Skeletal muscle tissue (tissue), 4 donors: ENCODE results near the gene DTX2. TPM values are rescaled to one million over a fixed set of nuclear protein-coding genes. Genes with fewer than 3 reads are reported as not detected.
"Not testable (repeated sequence)": the region's sequence is repeated elsewhere in the genome, so short reads cannot be mapped to it uniquely, and the experiment has no call there.

ENCODE experiments used
- H3K27ac ChIP-seq: one replicate; pipeline ENCODE4 v1.7.0; 2013; ENCODE audit warnings: mild to moderate bottlenecking, low read depth, low read length, inconsistent platforms
- H3K27me3 ChIP-seq, 3 donors: one replicate each; pipeline ENCODE4 v1.7.0; 2013; ENCODE audit warnings: low read length in 3 of 3; ENCODE audit not compliant: control insufficient read depth in 3 of 3, insufficient read depth in 3 of 3
- H3K36me3 ChIP-seq, 3 donors: one replicate each; pipeline ENCODE4 v1.7.0; 2013; ENCODE audit warnings: low read length in 3 of 3; ENCODE audit not compliant: control insufficient read depth in 3 of 3, insufficient read depth in 3 of 3
- H3K4me1 ChIP-seq, 3 donors: one replicate each; pipeline ENCODE4 v1.7.0; 2013; ENCODE audit warnings: low read length in 3 of 3, mild to moderate bottlenecking in 3 of 3; ENCODE audit not compliant: control insufficient read depth in 3 of 3, insufficient read depth in 3 of 3
- H3K4me3 ChIP-seq, 3 donors: one replicate each; pipeline ENCODE4 v1.7.0; 2013; ENCODE audit warnings: low read length in 3 of 3
- H3K9ac ChIP-seq, 3 donors: one replicate each; pipeline ENCODE4 v1.7.0; 2013; ENCODE audit warnings: low read length in 3 of 3, mild to moderate bottlenecking in 3 of 3, moderate library complexity in 2 of 3, low read depth in 1 of 3
- H3K9me3 ChIP-seq, 3 donors: one replicate each; pipeline ENCODE4 v1.7.0; 2013; ENCODE audit warnings: low read length in 3 of 3; ENCODE audit not compliant: control insufficient read depth in 3 of 3
- total RNA-seq: library from RNA; depleted of rRNA; stranded (reverse); fragments of >200 nt; gene quantifications from one replicate; pipeline ENCODE4 v1.2.3, GENCODE V29; 2014
- donor health status: Osteomylitis.

Gene DTX2
- total RNA-seq, 1 donor from 2014 or later, result 4.2 TPM

DNA sequence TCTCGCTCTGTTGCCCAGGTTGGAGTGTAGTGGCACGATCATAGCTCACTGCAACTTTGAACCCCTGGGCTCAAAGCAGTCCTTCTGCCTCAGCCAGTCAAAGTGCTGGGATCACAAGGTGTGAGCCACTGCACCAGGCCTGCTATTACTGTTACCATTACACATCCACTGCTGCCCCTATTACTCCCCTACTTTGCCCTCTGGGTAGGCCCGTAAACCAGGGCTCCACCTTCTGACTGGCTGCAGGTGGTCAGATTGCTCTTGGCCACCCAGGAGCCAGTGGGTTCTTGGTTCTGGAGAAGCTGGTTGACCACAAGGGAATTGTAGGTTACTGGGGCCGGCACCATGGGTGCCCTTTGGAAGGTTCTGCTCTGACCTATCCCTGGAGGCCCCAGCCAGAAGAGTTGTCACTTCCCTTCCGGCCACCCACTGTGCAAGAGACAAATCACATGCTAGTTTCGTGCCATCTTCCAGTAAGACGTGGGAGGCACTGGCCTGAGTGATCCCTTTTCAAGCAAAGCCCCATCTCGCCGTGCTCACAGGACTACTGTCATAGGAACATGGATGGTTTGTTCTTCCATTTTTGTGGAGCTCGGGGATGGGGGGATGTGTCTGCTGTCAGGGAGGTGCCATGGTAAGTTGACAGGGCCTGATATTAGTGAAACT, 10.2 kb downstream of the DTX2 start:
- H3K4me3 ChIP-seq, H3K27ac ChIP-seq, H3K9me3 ChIP-seq, H3K9ac ChIP-seq, H3K36me3 ChIP-seq, H3K4me1 ChIP-seq, H3K27me3 ChIP-seq: not testable (repeated sequence)

DNA sequence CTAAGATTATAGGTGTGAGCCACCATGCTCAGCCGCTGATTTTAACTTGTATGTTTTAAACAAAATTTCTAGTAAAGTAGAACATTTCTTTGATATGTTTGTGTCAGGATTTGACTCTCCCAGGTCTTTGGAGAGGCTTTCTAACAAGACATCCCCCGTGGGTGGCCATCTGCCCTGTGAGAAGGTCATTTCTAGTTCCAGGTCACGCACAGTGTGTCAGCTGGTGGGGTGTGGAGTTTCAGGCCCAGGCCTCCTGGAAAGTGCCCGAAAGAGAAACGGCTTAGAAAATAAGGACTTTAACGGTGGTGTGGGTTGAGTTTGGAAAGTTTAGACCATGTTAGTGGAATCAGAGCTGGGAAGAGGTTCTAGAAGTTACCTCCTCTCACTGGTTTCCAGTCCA, 11.6 kb downstream of the DTX2 start:
- H3K27me3 ChIP-seq, H3K36me3 ChIP-seq, H3K9me3 ChIP-seq, H3K4me1 ChIP-seq, H3K27ac ChIP-seq, H3K4me3 ChIP-seq, H3K9ac ChIP-seq: not testable (repeated sequence)

DNA sequence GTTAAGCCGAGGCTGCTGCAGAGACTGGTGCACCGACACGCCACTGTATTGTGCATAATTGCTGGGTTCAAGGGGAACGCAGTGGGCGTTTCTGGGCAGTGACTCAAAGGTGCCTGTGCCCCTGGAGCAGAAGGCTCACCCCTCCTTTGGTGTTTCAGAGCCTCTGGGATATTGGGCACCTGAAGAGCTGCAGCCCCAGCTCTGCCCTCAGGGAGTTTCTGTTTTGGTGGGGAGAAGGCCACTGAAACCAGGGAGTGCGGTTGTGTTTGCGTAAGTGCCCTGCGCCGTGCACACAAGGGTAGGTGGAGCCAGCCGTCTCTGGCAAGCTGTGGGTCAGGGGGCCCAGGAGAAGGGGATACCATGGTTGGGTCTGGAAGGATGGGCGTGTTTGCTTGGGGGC, 14.8 kb downstream of the DTX2 start:
- H3K4me1 ChIP-seq, H3K27ac ChIP-seq, H3K36me3 ChIP-seq, H3K27me3 ChIP-seq, H3K4me3 ChIP-seq, H3K9ac ChIP-seq, H3K9me3 ChIP-seq: not testable (repeated sequence)

DNA sequence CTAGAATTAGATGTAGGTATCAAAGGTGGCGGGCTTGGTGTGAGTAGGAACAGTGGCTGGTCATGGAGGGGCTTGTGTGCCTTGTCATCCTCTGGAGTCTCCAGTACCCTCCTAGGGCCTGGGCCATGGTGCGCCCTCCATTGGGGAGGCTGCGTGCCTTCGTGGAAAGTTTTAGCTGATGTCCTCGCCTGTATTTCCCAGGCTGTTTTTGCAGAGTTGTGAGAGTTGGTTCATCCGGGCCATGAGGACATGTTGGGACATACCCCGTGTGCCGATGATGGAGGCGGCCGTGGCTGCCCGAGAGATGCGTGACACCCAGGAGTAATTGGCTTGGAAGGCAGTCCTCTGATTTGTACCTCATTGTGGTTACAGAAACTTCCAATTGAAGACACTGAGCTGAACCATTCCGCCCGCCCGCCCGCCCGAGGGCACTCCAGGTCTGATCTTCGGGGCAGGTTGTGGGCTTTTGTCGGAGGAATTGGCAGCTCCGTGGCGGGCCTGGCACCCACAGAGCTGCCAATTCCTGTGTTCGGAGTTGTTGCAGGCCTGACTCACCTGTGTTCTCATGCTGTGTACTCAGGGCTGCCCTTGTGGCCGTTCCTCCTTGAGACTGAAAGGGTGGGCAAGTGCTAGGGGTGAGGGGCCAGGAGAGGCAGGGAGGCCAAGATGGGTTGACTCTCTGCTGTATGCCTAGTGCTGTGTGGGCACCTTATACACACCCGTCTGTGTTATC, 15.4 kb downstream of the DTX2 start:
- H3K27me3 ChIP-seq, H3K9me3 ChIP-seq, H3K4me1 ChIP-seq, H3K27ac ChIP-seq, H3K9ac ChIP-seq, H3K36me3 ChIP-seq, H3K4me3 ChIP-seq: not testable (repeated sequence)

DNA sequence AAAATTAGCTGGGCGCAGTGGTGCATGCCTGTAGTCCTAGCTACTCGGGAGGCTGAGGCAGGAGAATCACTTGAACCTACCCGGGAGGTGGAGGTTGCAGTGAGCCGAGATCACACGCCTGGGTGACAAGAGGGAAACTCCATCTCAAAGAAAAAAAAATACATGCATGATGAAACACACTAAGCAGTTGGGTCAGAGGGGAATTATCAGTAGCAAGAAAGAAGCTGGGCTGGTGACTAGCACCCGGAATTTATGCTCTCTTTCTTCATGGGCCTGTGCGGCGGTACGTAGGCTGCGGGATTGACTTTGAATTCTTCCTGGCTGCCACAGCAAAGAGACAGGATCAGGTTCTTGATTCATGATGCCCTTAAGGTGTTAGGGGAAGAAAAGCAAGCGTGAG, 18.1 kb downstream of the DTX2 start:
- not testable (repeated sequence) for H3K27ac ChIP-seq, H3K9ac ChIP-seq, H3K27me3 ChIP-seq, H3K9me3 ChIP-seq, H3K4me1 ChIP-seq, H3K36me3 ChIP-seq, H3K4me3 ChIP-seq

DNA sequence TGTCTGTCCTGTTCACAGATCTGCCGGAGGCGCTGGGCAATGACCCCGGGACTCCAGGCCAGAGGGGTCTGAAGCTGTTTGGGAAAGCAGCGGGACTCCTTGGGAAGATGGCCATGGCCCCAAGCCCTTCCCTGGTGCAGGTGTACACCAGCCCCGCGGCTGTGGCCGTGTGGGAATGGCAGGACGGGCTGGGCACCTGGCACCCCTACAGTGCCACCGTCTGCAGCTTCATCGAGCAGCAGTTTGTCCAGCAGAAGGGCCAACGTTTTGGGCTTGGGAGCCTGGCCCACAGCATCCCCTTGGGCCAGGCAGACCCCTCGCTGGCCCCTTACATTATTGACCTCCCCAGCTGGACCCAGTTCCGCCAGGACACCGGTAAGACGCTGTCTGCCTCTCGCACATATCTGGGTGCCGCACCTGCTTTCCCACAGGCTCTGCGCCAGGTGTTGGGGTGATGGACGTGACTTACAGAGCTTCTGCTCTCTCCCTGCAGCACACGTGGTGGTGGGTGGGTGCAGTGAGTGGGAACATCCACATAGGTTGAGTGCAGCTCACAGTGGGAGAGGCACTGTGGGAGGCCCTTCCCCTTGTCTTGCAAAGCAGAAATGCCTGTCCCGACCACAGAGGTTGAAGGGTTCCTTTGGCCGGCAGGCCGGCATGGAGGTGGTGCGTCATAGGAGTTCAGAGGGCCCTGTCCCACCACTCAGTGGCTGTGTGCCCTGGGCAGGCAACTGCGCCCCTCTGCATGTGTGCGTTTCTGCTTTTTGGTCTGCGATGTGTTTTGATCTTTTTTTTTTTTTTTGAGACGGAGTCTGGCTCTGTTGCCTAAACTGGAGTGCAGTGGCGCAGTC, 19.1 kb downstream of the DTX2 start:
- not testable (repeated sequence) for H3K36me3 ChIP-seq, H3K9me3 ChIP-seq, H3K4me1 ChIP-seq, H3K27me3 ChIP-seq, H3K27ac ChIP-seq, H3K9ac ChIP-seq, H3K4me3 ChIP-seq

DNA sequence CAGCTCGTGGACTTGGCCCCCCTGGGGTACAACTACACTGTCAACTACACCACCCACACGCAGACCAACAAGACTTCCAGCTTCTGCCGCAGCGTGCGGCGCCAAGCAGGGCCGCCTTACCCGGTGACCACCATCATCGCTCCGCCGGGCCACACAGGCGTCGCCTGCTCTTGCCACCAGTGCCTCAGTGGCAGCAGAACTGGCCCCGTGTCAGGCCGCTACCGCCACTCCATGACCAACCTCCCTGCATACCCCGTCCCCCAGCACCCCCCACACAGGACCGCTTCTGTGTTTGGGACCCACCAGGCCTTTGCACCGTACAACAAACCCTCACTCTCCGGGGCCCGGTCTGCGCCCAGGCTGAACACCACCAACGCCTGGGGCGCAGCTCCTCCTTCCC, 21.2 kb downstream of the DTX2 start:
- not testable (repeated sequence) for H3K36me3 ChIP-seq, H3K4me3 ChIP-seq, H3K27ac ChIP-seq

DNA sequence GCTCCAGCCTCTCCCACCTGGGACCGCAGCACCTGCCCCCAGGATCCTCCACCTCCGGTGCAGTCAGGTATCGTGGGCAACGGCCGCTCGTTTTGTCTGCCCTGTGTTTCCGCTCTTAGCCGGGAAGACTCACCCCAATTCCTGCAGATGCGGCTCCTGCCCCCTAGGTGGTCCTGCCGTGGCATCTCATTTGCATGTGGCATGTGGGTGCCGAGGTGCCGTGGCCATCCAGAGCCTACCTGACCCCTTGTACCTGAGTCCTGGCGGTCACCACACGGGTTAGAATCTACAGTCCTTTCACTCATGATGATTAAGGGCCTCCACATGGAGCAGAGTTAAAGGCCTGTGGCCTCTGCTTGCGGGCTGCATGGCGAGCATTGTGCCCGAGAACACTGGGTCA, 21.6 kb downstream of the DTX2 start:
- H3K36me3 ChIP-seq, H3K9me3 ChIP-seq, H3K4me3 ChIP-seq, H3K9ac ChIP-seq, H3K27me3 ChIP-seq, H3K4me1 ChIP-seq, H3K27ac ChIP-seq: not testable (repeated sequence)

More for the DNA sequence above, 21.2 kb downstream of the DTX2 start:
- not testable (repeated sequence) for H3K4me1 ChIP-seq, H3K9me3 ChIP-seq, H3K27me3 ChIP-seq, H3K9ac ChIP-seq

DNA sequence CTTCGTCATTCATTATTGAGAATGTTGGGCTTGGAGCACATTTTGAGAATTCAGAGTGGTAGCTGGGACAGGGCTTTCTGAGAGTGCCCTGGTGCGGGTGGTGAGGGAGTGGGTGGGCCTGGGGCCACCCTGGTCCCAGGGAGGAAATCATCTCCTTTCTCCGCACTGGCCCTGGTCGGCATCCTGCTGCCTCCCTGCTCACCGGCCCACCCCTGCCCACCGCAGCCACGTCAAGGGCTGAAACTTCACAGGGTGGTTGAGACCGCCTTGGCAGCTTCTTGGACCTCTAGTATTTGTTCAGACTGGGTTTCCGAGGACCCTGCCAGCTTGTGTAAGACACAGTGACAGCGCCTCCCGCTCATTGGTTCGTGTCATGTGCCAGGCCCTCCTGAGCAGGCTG, 22.9 kb downstream of the DTX2 start:
- not testable (repeated sequence) for H3K27me3 ChIP-seq, H3K36me3 ChIP-seq, H3K9ac ChIP-seq, H3K9me3 ChIP-seq, H3K27ac ChIP-seq, H3K4me1 ChIP-seq, H3K4me3 ChIP-seq

DNA sequence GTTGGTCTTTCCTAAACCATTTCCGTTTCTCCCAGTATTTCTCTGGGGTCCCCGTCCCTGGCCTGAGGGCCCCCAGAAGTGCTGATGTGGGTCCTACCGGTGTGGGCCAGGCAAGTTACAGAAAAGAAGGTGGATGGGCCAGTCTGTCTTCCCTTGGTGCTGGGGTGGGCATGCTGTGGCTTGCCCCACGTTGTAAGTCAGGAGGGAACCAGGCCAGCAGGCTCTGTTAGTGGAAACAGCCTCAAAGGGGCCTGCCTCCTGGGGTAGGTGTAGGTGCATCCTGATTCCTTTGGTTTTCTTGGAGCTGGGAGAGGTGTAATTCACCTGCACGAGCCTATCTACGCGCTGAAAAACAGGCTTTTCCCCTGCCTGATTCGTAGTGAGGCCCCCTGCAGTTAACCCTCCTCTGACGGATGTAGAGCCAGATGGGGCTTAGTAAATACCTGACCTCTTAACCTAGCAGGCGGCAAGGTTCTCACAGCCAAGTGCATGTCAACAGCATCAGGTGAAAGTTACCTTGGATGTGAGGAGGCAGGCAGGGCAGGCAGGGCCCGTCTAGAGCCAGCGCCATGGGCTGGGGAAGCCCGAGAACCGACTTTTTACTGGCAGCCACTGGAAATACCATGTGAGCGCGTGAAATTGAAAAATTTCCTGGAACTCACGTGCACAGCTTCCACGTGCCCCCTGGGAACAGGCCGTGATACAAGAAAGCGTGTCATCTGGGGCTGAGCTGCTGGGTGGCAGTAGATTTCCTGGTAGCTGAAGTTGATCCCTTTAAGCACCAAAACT, 24.5 kb downstream of the DTX2 start:
- not testable (repeated sequence) for H3K4me3 ChIP-seq, H3K4me1 ChIP-seq, H3K27ac ChIP-seq, H3K36me3 ChIP-seq, H3K9ac ChIP-seq, H3K27me3 ChIP-seq, H3K9me3 ChIP-seq
